HG03064 (cell line): Measurements from ENCODE around the gene UPF2.
"Not testable (repeated sequence)": the region's sequence is repeated elsewhere in the genome, so short reads cannot be mapped to it uniquely, and the experiment has no call there.

Source experiments
- ATAC-seq: cut with Tn5 transposase; IDR thresholded peaks from one replicate; pipeline ENCODE4 v1.9.1; 2021; ENCODE audit warnings: low read depth; ENCODE audit not compliant: unreplicated experiment

The UPF2 gene

GRCh38 chr10:11908991-11909390, 133.6 kb downstream of the UPF2 start:
- ATAC-seq = no peak

- ATAC-seq = no peak
Measured at GRCh38 chr10:11908536-11908935, 134.1 kb downstream of the UPF2 start.

DNA sequence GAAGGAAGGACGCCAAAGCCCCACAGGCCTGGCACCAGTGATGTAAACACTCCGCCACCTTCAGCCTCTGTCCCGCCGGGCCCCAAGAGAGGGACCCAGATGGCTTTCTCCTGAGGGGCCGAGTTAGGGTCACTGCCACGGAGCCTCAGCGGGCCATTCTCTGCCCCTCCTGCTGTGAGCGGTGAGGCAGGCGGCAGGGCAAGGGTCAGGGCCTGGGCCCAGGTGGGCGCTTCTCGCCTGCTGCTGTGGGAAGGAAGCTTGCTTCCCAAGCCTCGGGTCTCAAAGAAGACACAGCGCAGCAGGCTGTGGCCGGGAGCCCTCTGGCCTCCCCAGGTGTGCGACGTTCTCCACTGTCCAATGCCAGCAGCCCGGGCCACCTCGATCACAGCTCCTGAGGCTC, 134.7 kb downstream of the UPF2 start:
- ATAC-seq = no peak

DNA sequence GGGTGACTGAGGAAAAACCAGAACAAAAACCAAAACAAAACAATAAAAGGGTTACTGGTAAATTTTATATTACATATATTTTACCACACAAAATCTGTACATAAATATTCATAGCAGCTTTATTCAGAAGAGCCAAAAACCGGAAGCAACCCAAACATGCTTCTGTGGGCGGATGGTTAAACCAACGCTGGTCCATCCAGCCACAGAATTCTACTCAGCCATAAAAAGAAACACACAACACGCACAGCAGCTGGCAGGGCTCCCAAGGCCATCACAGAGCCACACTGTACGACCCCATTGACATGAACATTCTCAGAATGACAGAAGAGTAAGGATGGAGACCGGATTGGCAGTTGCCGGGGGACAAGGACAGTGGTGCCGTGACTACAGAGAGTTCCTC, 135.9 kb downstream of the UPF2 start:
- ATAC-seq = no peak

GRCh38 chr10:11902646-11903045, 140.0 kb downstream of the UPF2 start:
- ATAC-seq = no peak

DNA sequence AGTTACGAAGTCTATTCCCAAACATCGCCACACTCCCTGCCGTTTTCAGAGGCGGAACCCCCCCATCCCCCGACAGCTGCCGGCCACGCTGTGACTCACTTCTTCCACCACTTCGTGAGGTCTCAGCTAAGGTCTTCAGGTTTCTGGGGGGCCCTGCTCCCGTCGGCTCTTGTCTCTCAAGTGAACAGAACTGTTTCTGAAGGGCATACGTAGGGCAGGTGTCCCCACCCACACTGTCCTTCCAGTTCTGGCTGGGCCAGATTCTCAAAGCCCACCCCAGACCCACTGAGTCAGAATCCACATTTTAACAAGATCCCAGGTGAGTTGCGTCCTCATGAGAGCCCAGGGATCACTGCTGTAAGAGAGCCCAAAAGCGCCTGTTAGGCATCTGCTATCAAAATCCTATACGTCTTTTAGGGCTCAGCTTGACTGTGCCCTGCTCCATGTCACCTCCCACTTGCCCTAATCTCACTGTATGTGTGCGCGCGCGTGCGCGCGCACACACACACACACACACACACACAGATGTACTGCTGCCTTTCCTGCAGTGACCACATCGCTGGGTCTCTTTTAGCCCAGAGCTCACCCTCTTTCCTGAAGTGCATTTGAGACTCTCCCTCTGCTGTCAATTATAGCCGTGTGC, 140.7 kb downstream of the UPF2 start:
- ATAC-seq = no peak

GRCh38 chr10:11901454-11901832, 141.2 kb downstream of the UPF2 start:
- no peak for ATAC-seq

DNA sequence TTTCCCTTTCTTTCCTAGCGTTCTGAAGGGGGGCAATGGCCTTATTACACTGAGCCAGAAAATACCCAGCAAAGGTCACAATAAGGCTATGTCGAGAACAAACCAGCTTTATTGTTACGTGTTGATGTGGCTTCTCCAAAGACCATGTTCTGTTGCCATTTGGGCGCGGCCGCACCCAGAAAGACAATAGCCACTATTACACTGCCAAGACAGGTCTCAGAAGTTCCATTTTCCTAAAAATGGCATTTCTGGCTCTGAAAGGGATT, 141.6 kb downstream of the UPF2 start:
- ATAC-seq = no peak

DNA sequence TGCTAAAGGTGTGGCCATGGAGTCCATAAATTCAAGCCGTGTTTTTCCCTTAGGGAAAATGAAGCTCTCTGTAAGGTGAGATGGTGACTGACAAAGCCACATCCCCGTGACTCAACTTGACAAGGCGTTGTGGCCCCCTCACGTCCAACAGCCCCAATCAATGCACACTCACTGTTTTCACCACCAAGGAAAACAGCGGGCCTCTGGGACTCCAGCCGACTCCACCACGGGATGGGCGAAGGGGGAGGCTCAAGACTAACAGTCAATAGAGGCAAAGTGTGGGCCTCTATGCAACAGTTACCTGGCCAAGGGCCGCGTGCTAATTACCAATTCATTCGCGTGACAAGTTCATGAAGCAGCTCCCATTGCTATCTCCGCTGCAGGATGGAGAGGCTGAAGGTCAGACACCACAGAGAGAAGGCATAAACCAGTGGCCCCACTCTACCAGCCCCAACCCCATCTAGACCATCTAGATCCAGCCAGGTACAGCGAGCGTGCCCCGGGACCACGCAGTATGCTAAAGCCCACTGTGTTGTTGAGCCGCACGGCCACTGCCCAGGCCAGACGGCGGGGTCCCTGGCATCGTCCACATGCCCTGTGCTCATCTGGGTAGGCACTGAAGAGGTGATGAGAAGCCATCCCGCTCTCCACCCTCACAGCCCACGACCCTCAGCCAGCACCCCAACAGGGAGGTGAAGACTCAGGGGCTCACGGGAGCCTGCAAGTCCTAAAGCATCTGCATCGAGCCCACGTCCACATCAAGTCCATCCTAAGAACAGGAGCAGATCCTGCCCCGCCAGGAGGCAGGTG, 143.3 kb downstream of the UPF2 start:
- ATAC-seq = no peak

DNA sequence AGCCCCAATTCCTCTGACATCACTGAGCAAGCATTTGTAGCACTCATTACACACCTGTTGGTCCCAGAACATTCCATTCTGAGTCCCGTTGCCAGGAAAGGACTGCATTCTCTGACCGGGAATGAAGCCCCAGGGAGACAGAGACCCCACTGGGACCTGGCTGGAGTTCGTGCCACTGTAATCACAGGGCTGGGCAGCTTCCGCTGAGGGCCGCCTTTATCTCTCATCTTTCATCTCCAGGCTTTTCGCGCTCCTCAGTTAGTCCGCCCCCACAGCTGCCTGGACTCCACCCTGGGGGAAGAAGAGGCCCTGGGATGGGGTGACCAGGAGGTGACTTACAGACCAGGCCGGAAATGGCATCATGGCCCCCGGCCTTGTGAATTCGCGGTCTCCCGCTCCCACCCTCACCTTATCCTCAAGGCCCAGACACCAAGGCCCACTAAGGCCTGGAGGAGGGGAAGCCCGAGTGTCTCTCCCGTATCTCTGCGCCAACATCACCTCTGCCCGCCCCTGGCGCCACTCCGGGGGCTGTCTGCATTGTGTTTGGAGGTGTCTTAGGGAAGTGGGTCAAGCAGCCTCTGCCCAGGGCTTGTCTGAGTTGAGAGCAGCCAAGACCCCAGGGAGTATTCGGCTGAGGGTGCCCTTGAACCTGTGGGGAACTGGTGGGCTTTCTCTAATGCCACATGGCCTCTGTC, 144.1 kb downstream of the UPF2 start:
- ATAC-seq = no peak

GRCh38 chr10:11898033-11898371, 144.6 kb downstream of the UPF2 start:
- no peak for ATAC-seq

GRCh38 chr10:11896549-11897200, 145.9 kb downstream of the UPF2 start:
- ATAC-seq = no peak

GRCh38 chr10:11895598-11895997, 147.0 kb downstream of the UPF2 start:
- no peak for ATAC-seq

DNA sequence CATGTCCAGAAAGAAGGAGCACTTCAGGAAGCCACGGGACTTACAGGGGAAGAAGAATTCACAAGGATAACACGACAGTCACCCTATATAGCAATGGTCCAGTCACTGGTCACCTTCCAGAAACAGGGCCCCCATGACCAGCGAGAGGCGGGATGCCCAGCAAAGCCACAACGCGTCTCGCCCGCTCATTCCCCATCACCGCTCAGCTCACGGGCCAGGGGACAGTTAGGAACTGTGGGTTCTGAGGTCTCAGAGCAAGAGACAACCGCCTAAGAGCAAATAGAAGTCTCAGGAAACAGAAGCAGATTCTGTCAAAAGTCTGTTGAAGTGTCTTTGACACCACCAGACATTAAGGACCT, 147.5 kb downstream of the UPF2 start:
- no peak for ATAC-seq

DNA sequence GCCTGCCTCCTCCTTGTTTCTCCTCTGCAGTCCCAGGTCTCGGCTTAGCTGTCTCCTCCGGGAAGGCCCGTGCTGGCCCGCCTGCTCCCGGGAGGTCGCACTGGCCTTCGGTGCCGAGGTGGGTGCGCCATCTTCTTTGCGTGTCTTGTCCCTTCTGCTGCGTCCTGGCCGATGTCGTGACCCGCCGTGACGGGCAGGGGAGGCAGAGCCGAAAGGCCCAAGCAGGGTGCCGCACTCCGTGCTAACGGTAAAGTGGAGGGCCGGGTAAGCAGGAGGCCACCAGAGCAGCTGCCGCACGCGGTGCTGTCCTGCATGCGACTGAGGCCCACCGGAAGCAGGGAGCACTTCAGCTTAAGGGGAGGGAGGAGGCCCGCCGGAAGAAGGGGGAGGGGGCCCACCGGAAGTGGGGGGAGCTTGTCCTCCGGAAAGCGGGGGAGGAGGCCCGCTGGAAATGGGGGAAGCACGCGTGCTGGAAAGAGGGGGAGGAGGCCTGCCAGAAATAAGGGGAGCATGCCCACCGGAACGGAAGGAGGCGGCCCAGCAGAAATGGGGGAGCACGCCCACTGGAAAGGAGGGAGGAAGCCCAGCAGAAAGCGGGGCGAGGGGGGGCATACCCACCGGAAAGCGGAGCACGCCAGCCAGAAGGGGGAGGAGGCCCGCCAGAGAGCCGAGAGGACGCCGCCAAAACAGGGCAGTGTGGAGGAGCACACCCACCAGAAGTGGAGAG, 148.1 kb downstream of the UPF2 start:
- ATAC-seq = no peak

DNA sequence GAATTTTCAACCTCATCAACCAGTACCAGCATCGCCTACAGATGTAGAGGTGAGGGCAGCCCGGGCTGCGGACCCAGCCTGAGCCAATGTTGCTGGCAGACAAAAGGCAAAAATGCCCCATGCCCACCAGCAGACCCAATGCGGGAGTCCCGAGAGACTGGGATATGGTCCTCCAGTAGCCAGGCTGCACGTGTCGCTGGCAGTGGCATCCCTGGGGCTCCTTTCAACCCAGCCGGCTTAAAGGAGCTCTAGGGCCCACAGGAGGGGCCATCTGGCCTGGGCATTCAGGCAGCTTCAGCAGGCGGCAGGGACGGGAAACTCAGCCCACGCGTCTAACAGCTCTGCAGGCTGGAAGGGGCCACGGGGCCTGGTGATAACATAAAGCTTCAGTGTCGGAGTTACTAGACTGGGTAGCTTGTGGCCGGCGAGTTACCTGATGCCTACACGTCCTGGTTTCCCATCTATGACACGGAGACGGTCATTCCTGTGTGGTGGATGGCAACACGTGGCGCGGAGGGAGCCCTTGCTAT, 148.8 kb downstream of the UPF2 start:
- ATAC-seq = no peak

DNA sequence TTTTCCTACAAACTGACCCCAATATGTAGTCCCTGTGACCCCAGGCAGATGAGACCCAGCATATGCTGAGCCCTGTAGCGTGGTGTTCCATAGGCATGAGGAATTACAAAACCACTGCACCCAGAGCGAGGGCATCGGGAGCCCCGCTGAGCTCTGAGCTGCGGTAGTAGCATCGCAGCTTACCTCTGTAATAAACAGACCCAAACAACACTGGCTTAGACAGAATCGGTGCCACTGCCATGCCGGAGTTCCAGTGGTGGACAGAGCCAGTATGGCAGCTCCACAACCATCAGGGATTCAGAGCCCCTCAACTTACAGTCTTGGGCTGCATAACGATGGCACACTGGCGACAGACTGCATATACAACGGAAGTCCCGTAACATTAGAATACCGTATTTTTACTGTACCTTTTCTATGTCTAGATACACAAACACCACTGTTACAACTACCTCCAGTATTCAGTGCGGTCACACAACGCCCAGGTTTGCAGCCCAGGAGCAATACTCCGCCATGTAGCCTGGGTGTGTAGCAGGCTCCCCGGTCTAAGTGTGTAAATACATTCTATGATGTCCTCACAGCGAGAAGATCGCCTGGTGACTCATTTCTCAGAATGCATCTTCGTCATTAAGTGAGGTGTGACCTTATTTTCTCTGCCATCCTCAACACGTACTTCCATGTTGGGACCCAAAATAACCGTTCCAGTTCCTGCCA, 150.7 kb downstream of the UPF2 start:
- no peak for ATAC-seq

DNA sequence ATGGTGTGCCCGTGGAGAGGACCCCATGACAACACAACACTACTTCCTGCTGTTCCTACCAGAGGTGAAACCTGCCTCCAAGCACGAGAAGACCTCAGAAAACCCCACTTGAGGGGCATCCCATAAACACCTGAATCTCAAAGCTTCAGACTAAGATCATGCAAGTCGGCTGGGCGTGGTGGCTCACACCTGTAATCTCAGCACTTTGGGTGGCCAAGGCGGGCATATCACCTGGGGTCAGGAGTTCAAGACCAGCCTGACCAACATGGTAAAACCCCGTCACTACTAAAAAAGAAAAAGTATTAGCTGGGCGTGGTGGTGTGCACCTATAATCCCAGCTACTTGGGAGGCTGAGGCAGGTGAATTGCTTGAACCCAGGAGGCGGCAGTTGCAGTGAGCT, 153.3 kb downstream of the UPF2 start:
- not testable (repeated sequence) for ATAC-seq

DNA sequence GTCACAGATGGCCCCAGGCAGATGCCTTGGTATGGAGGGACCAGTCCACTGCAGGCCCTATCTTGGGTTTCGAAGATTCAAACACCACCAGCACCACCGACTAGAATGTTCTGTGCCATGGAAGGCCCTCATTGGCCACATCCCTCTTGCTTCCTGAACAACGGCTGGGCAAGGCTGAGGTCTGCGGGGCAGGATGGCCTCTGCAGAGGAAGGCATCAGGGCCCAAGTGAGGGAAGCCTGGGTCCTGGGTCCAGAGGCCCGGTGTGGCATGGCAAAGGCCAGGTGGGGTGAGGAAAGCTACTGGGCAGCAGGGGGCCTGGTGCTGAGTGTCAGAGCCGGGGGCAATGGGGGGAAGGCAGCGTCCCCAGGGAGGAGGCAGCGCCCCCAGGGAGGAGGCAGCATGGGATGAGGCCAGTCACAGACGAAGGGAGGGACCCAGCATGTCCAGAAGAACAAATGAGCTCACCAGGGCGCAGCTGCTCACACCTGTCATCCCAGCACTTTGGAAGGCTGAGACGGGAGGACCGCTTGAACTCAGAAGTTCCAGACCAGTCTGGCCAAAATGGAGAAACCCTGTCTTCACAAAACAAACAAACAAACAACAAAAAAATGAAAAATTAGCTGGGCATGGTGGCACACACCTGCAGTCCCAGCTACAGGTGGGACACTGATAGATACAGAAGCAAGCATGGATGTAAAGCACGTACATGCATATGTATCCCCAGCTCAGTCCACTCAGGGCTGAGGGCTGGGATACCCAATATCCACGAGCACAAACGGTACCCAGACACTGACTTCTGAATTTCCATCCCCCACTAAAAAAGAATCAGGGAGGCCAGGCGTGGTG, 155.0 kb downstream of the UPF2 start:
- ATAC-seq = no peak
